Measurements from ENCODE around the gene FRMD6.

GRCh38 chr14:51733147-51733546 lies 81.4 kb downstream of the FRMD6 start:
- TF ChIP-seq POLR2A (IDR thresholded peaks at IDR 0.05; ENCODE audit: low read depth, low read length) (no peak), TAF1 (IDR thresholded peaks at IDR 0.05; ENCODE audit: borderline replicate concordance, low read depth, low read length) (no peak), POLR2AphosphoS5 (IDR thresholded peaks at IDR 0.05; ENCODE audit: low read depth, low read length) (no peak)

Data from GM12892 (cell line).